ENCODE data around the gene CAPNS2.

GRCh38 chr16:55577887-55578286, 11.4 kb downstream of the CAPNS2 start:
- no peak for TF ChIP-seq CTCF (IDR thresholded peaks at IDR 0.05)
- no peak for TF ChIP-seq POLR2A (IDR thresholded peaks at IDR 0.05)
